Breast epithelium (tissue), 4 donors: ENCODE results near the gene IL21R. TPM values are rescaled to one million over a fixed set of nuclear protein-coding genes. Genes with fewer than 3 reads are reported as not detected.

ENCODE experiments used
- DNase-seq, 2 donors: peaks; one replicate each; pipeline ENCODE4 v3.0.0-alpha.2; 2019; ENCODE audit warnings: low spot score in 2 of 2
- H3K27ac ChIP-seq, 2 donors: fragments of 200-600 bp; sonication (generic) in 1 of 2; one replicate each; pipeline ENCODE4 v1.5.1; 2016 to 2019; ENCODE audit warnings: mild to moderate bottlenecking in 1 of 2
- H3K27me3 ChIP-seq, 2 donors: fragments of 200-600 bp; sonication (generic) in 1 of 2; one replicate each; pipeline versions ENCODE4 v1.5.1 to v1.6.0; 2017 to 2019; ENCODE audit warnings: control low read depth in 1 of 2, mild to moderate bottlenecking in 1 of 2
- H3K36me3 ChIP-seq: fragments of 200-600 bp; one replicate; pipeline ENCODE4 v1.5.1; 2019
- H3K4me1 ChIP-seq, 2 donors: fragments of 200-600 bp; sonication (generic); one replicate each; pipeline ENCODE4 v1.5.1; 2016 to 2019; ENCODE audit warnings: control low read depth in 1 of 2
- H3K4me3 ChIP-seq, 3 donors: fragments of 200-600 bp; sonication (generic); 1 replicate in 2 of 3; 2 replicates in 1 of 3; pipeline ENCODE4 v1.5.1; 2016 to 2019; ENCODE audit warnings: mild to moderate bottlenecking in 3 of 3, moderate library complexity in 2 of 3
- H3K9me3 ChIP-seq, 2 donors: fragments of 200-600 bp; sonication (generic) in 1 of 2; one replicate each; pipeline ENCODE4 v1.5.1; 2016 to 2019; ENCODE audit warnings: control low read depth in 1 of 2
- POLR2A ChIP-seq: fragments of 450-650 bp; IDR thresholded peaks from one replicate; pipeline ENCODE4 v1.6.1; 2016; ENCODE audit warnings: antibody characterized with exemption, mild to moderate bottlenecking, moderate library complexity
- POLR2AphosphoS5 ChIP-seq, 3 donors: sonication (generic); formaldehyde crosslinking; IDR thresholded peaks; one replicate each; pipeline ENCODE4 v1.6.1; 2017; ENCODE audit warnings: antibody characterized with exemption in 3 of 3
- intact Hi-C: fragments of 100-400 bp; cut with DNase I; formaldehyde crosslinking; loops from one replicate; pipeline ENCODE4 v1.15.1; 2023; ENCODE audit warnings: low total_unique reads
- total RNA-seq, 3 donors: library from RNA; depleted of rRNA; stranded (reverse); fragments of >200 nt; gene quantifications; one replicate each; pipeline ENCODE4 v1.1.0, GENCODE V29; 2016
- TF ChIP-seq, protein P1 (sequence below), 3 donors: fragments of 450-650 bp; IDR thresholded peaks; one replicate each; pipeline ENCODE4 v1.5.1; 2016 to 2017; ENCODE audit warnings: antibody characterized with exemption in 3 of 3, mild to moderate bottlenecking in 3 of 3, moderate library complexity in 3 of 3

IL21R gene
- total RNA-seq, 3 donors from 2014 or later = 0.16 to 0.33 TPM; not detected in 1

GRCh38 chr16:27359615-27360014 is 42.4 kb upstream of the IL21R start:
- TF ChIP-seq, protein P1, sequence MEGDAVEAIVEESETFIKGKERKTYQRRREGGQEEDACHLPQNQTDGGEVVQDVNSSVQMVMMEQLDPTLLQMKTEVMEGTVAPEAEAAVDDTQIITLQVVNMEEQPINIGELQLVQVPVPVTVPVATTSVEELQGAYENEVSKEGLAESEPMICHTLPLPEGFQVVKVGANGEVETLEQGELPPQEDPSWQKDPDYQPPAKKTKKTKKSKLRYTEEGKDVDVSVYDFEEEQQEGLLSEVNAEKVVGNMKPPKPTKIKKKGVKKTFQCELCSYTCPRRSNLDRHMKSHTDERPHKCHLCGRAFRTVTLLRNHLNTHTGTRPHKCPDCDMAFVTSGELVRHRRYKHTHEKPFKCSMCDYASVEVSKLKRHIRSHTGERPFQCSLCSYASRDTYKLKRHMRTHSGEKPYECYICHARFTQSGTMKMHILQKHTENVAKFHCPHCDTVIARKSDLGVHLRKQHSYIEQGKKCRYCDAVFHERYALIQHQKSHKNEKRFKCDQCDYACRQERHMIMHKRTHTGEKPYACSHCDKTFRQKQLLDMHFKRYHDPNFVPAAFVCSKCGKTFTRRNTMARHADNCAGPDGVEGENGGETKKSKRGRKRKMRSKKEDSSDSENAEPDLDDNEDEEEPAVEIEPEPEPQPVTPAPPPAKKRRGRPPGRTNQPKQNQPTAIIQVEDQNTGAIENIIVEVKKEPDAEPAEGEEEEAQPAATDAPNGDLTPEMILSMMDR (IDR thresholded peaks at IDR 0.05) = no peak
- no peak for TF ChIP-seq POLR2AphosphoS5 (IDR thresholded peaks at IDR 0.05)
- no peak for TF ChIP-seq POLR2A
- intact Hi-C loops = no loop called here
- no peak overlapping the region for H3K27ac ChIP-seq
- no peaks in the 10 kb centered on the region for H3K27me3 ChIP-seq
- DNase-seq = no peak
- no peak overlapping the region for H3K4me3 ChIP-seq
- no peaks in the 10 kb centered on the region for H3K9me3 ChIP-seq
- no peaks in the 10 kb centered on the region for H3K4me1 ChIP-seq
- no peaks in the 10 kb centered on the region for H3K36me3 ChIP-seq

DNA sequence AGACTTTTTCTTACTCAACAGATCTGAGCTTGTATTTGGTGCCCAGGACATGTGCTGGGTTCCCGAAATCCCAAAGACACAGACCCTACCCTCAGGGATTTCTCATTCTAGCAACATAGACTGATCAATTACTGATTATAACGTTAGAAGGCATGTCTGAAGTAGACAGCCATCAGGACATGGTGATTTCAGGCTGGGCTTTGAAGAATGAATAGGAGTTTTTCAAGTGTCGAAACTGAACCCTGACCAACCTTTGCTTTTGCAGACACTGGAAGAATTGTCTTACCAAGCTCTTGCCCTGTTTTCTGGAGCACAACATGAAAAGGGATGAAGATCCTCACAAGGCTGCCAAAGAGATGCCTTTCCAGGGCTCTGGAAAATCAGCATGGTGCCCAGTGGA is 40.0 kb upstream of the IL21R start:
- Histone ChIP-seq H3K4me1 (no peaks in the 10 kb centered on the region), H3K9me3 (no peaks in the 10 kb centered on the region), H3K4me3 (no peak overlapping the region), H3K36me3 (no peaks in the 10 kb centered on the region), H3K27me3 (no peaks in the 10 kb centered on the region), H3K27ac (peak overlapping the region in 1 of 2 donors; percentile 27)
- no peak for DNase-seq
- intact Hi-C loops = no loop called here
- TF ChIP-seq POLR2AphosphoS5 (IDR thresholded peaks at IDR 0.05) (no peak), POLR2A (no peak)
- TF ChIP-seq, protein P1 (IDR thresholded peaks at IDR 0.05) = no peak

GRCh38 chr16:27362570-27363245 is 39.3 kb upstream of the IL21R start:
- TF ChIP-seq, protein P1 (IDR thresholded peaks at IDR 0.05) = no peak
- TF ChIP-seq POLR2A (no peak), POLR2AphosphoS5 (IDR thresholded peaks at IDR 0.05) (no peak)
- H3K27ac ChIP-seq = peak overlapping the region; percentile 21 to 27
- H3K27me3 ChIP-seq = no peaks in the 10 kb centered on the region
- intact Hi-C loops = no loop called here
- no peak overlapping the region for H3K4me3 ChIP-seq
- H3K36me3 ChIP-seq = no peaks in the 10 kb centered on the region
- H3K9me3 ChIP-seq = no peaks in the 10 kb centered on the region
- H3K4me1 ChIP-seq = no peaks in the 10 kb centered on the region
- no peak for DNase-seq

GRCh38 chr16:27363246-27363632 is 38.7 kb upstream of the IL21R start:
- H3K4me1 ChIP-seq = no peaks in the 10 kb centered on the region
- no peaks in the 10 kb centered on the region for H3K36me3 ChIP-seq
- DNase-seq = no peak
- no peak overlapping the region for H3K4me3 ChIP-seq
- H3K9me3 ChIP-seq = no peaks in the 10 kb centered on the region
- no peaks in the 10 kb centered on the region for H3K27me3 ChIP-seq
- peak overlapping the region in 1 of 2 donors; percentile 17 for H3K27ac ChIP-seq
- TF ChIP-seq POLR2AphosphoS5 (IDR thresholded peaks at IDR 0.05) (no peak), POLR2A (no peak)
- TF ChIP-seq, protein P1 (IDR thresholded peaks at IDR 0.05) = no peak
- intact Hi-C loops = no loop called here

GRCh38 chr16:27363797-27364196 is 38.2 kb upstream of the IL21R start:
- intact Hi-C loops = no loop called here
- H3K27me3 ChIP-seq = no peaks in the 10 kb centered on the region
- no peaks in the 10 kb centered on the region for H3K36me3 ChIP-seq
- TF ChIP-seq POLR2A = no peak
- peak in 1 of 3 donors; percentile 12 for TF ChIP-seq POLR2AphosphoS5 (IDR thresholded peaks at IDR 0.05)
- no peaks in the 10 kb centered on the region for H3K4me1 ChIP-seq
- no peak overlapping the region for H3K4me3 ChIP-seq
- peak in 1 of 2 donors; percentile 59 for DNase-seq
- H3K27ac ChIP-seq = peak overlapping the region in 1 of 2 donors; percentile 17
- H3K9me3 ChIP-seq = no peaks in the 10 kb centered on the region
